ENCODE data around the gene FAM193A.
"Not testable (repeated sequence)": the region's sequence is repeated elsewhere in the genome, so short reads cannot be mapped to it uniquely, and the experiment has no call there.

The FAM193A gene

DNA sequence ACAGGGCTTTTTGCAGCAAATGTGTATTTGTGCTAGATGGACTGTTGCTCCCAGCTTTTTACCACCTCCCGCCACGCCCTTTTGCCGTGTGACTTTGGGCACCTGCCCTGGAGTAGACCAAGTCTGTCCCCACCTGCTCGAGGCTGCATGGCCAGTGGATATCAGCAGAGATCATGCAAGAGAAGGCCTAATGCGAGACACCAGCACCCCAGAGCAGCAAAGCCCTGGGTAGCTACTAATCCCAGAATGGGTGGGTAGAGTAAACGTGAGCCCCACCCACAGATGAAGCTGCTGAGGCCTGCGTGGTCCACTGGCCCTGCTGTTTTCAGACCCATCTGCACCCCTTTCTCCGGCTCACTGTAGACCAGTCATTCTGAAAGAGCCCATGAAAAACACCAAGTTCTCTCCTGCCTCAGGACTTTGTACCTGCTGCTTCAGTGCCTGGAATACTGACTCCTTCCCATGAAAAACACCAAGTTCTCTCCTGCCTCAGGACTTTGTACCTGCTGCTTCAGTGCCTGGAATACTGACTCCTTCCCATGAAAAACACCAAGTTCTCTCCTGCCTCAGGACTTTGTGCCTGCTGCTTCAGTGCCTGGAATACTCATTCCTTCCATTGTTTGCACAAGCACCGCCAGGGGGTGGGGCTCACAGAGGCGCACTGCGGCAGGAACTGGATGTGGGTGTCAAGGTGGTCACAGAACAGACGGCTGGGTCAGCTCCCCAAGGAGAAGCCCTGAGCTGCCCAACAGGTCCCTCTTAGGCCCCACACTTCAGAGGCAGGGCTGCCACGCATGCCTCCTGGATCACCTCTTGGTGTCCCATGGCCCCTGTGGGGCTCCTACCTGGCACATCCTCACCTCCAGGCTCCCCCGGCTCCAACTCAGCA is 224.8 kb downstream of the FAM193A start:
- H3K4me3 ChIP-seq (ENCODE audit: low read depth in 1 of 2, low read length in 1 of 2): no peak overlapping the region
- no peaks in the 10 kb centered on the region for H3K36me3 ChIP-seq
- H3K27me3 ChIP-seq: no peaks in the 10 kb centered on the region
- TF ChIP-seq, protein P1, sequence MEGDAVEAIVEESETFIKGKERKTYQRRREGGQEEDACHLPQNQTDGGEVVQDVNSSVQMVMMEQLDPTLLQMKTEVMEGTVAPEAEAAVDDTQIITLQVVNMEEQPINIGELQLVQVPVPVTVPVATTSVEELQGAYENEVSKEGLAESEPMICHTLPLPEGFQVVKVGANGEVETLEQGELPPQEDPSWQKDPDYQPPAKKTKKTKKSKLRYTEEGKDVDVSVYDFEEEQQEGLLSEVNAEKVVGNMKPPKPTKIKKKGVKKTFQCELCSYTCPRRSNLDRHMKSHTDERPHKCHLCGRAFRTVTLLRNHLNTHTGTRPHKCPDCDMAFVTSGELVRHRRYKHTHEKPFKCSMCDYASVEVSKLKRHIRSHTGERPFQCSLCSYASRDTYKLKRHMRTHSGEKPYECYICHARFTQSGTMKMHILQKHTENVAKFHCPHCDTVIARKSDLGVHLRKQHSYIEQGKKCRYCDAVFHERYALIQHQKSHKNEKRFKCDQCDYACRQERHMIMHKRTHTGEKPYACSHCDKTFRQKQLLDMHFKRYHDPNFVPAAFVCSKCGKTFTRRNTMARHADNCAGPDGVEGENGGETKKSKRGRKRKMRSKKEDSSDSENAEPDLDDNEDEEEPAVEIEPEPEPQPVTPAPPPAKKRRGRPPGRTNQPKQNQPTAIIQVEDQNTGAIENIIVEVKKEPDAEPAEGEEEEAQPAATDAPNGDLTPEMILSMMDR (IDR thresholded peaks at IDR 0.05): no peak
- H3K4me1 ChIP-seq (ENCODE audit: control insufficient read depth in 1 of 2, insufficient read depth in 1 of 2, low read depth in 1 of 2, low read length in 1 of 2): peaks cover 14 to 23% of the 10 kb centered on the region in 2 experiments
- H3K27ac ChIP-seq: no peak overlapping the region
- no peaks in the 10 kb centered on the region for H3K9me3 ChIP-seq

DNA sequence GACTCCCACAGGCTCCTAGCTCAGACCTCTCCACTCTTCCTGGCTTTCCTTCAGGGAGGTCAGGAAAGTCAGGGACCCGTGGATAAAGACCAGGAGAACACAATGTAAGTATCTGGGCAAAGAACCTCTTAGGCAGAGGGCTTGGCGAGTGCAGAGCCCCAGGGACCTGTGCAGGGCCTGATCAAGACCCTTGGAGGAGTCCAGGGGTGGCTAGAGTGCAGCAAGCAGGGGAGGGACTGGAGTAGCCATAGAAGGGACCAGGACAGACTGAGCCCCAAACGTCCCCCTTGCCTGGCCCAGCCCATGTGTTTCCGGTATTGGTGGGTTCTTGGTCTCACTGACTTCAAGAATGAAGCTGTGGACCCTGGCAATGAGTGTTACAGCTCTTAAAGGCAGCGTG is 225.6 kb downstream of the FAM193A start:
- TF ChIP-seq, protein P1 (IDR thresholded peaks at IDR 0.05): no peak
- Histone ChIP-seq H3K36me3 (no peaks in the 10 kb centered on the region), H3K27ac (no peak overlapping the region), H3K9me3 (no peaks in the 10 kb centered on the region), H3K27me3 (no peaks in the 10 kb centered on the region), H3K4me3 (ENCODE audit: low read depth in 1 of 2, low read length in 1 of 2) (no peak overlapping the region), H3K4me1 (ENCODE audit: control insufficient read depth in 1 of 2, insufficient read depth in 1 of 2, low read depth in 1 of 2, low read length in 1 of 2) (peaks cover 9 to 15% of the 10 kb centered on the region in 2 experiments)

DNA sequence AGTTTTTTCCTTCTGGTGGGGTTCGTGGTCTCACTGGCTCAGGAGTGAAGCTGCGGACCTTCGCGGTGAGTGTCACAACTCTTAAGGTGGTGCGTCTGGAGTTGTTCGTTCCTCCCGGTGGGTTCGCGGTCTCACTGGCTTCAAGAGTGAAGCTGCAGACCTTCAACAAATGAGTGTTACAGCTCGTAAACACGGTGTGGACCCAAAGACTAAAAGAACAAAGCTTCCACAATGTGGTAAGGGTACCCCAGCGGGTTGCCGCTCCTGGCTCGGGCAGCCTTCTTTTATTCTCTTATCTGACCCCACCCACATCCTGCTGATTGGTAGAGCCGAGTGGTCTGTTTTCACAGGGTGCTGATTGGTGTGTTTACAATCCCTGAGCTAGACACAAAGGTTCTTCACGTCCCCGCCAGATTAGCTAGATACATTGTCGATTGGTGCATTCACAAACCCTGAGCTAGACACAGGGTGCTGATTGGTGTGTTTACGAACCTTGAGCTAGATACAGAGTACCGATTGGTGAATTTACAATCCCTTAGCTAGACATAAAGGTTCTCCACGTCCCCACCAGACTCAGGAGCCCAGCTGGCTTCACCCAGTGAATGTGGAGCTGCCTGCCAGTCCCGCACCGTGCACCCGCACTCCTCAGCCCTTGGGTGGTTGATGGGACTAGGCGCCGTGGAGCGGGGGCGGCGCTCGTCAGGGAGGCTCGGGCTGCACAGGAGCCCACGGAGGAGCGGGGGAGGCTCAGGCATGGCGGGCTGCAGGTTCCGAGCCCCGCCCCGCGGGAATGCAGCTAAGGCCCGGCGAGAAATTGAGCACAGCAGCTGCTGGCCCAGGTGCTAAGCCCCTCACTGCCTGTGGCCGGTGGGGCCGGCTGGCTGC is 226.3 kb downstream of the FAM193A start:
- not testable (repeated sequence) for H3K27me3 ChIP-seq; H3K9me3 ChIP-seq; H3K27ac ChIP-seq; H3K36me3 ChIP-seq; H3K4me3 ChIP-seq (ENCODE audit: low read depth in 1 of 2, low read length in 1 of 2)
- peaks cover 9 to 11% of the 10 kb centered on the region in 2 experiments for H3K4me1 ChIP-seq (ENCODE audit: control insufficient read depth in 1 of 2, insufficient read depth in 1 of 2, low read depth in 1 of 2, low read length in 1 of 2)

DNA sequence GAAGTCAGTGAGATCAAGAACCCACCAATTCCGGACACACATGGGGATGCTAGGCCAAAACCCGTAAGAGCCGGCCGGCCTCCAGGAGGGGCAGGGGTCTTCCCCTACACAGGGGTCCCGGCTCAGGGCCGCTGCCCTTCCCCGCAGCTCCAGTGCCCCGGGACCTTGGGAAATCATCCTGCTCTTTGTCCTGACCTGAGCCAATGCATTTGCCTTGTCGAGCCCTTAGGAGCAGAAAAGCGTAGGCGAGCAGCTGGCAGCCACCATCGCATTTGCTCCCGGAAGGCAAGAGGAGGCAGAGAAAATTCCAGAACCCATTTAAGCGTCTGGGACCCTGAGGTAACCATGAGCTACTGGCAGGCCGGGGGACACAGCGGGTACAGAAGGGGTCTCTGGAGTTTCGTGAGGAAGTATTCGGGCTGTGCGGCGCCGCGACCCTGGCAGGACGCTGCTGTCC is 227.1 kb downstream of the FAM193A start:
- H3K36me3 ChIP-seq: no peaks in the 10 kb centered on the region
- peak overlapping the region; percentile 61 to 74 for H3K4me3 ChIP-seq (ENCODE audit: low read depth in 1 of 2, low read length in 1 of 2)
- no peaks in the 10 kb centered on the region for H3K27me3 ChIP-seq
- H3K9me3 ChIP-seq: no peaks in the 10 kb centered on the region
- H3K4me1 ChIP-seq (ENCODE audit: control insufficient read depth in 1 of 2, insufficient read depth in 1 of 2, low read depth in 1 of 2, low read length in 1 of 2): peaks cover 9 to 11% of the 10 kb centered on the region in 2 experiments
- TF ChIP-seq, protein P1 (IDR thresholded peaks at IDR 0.05): no peak
- peak overlapping the region; percentile 80 for H3K27ac ChIP-seq

DNA sequence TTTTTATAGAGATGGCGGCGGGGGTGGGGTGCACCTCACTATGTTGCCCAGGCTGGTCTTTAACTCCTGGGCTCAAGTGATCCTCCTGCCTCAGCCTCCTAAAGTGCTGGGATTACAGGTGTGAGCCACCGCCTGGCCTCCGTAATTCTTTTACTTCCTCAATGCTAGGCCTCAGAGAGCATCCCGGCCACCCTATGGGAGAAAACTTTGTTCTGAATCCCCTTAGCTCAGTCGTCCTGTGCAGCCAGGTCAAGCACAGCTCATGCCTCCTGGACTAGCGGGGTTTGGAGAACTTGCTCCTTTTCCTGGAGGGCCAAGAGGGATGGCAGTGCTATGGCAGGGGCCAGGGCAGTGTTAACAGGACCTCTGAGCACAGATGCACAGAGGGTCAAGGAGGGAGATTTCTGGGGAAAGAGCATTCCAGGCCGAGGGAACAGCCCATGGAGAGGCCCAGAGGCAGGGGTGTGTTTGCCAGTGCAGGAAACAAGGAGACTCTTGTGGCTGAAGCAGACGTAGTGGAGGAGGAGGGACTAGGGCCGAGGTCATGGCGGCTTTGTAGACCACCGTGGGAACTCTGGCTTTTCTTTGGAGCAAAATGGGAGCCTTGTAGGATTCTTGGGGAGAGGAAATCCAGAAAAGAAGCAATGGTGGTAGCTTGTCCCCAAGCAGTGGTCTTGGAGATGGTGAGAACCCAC is 229.5 kb downstream of the FAM193A start:
- Histone ChIP-seq H3K4me3 (ENCODE audit: low read depth in 1 of 2, low read length in 1 of 2) (no peak overlapping the region), H3K27ac (no peak overlapping the region), H3K4me1 (ENCODE audit: control insufficient read depth in 1 of 2, insufficient read depth in 1 of 2, low read depth in 1 of 2, low read length in 1 of 2) (peaks cover 16 to 20% of the 10 kb centered on the region in 2 experiments), H3K36me3 (no peaks in the 10 kb centered on the region), H3K9me3 (no peaks in the 10 kb centered on the region), H3K27me3 (no peaks in the 10 kb centered on the region)
- TF ChIP-seq, protein P1 (IDR thresholded peaks at IDR 0.05): no peak

All from neutrophil (primary cell).